Lower leg skin (tissue), 3 donors: ENCODE data around the gene INTS11.

Experiments used
- POLR2A ChIP-seq, 2 donors: fragments of 450-650 bp; IDR thresholded peaks; one replicate each; pipeline ENCODE4 v1.6.1; 2016 to 2017; ENCODE audit warnings: antibody characterized with exemption in 2 of 2, mild to moderate bottlenecking in 1 of 2, moderate library complexity in 1 of 2
- TF ChIP-seq, protein P1 (sequence below), 3 donors: fragments of 450-650 bp; IDR thresholded peaks; one replicate each; pipeline ENCODE4 v1.5.1; 2016; ENCODE audit warnings: antibody characterized with exemption in 3 of 3, mild to moderate bottlenecking in 3 of 3, moderate library complexity in 2 of 3

DNA sequence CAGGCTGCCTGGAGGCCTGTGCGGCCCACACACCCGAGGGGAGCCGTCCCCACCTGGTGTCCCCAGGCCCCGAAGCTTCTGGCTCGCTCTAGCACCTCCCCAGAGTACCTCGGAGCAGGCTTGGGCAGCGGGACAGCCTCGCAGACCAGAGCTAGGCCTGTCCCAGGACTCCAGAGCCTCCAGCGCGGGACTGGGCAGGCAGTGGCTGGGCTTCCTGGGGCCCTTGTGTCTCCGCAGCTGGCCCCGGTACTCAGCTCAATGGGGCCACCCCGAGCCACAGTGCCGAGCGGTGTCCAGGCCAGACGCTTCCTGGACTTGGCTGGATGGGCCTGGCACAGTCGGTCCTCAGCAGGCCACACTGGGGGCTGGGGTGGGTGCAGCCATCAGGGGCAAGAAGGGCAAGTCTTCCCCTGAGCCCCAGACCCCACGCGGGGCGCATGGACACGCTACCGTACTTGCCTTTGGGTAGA is 39.3 kb downstream of the INTS11 start:
- TF ChIP-seq, protein P1, sequence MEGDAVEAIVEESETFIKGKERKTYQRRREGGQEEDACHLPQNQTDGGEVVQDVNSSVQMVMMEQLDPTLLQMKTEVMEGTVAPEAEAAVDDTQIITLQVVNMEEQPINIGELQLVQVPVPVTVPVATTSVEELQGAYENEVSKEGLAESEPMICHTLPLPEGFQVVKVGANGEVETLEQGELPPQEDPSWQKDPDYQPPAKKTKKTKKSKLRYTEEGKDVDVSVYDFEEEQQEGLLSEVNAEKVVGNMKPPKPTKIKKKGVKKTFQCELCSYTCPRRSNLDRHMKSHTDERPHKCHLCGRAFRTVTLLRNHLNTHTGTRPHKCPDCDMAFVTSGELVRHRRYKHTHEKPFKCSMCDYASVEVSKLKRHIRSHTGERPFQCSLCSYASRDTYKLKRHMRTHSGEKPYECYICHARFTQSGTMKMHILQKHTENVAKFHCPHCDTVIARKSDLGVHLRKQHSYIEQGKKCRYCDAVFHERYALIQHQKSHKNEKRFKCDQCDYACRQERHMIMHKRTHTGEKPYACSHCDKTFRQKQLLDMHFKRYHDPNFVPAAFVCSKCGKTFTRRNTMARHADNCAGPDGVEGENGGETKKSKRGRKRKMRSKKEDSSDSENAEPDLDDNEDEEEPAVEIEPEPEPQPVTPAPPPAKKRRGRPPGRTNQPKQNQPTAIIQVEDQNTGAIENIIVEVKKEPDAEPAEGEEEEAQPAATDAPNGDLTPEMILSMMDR (IDR thresholded peaks at IDR 0.05), result no peak
- no peak for TF ChIP-seq POLR2A (IDR thresholded peaks at IDR 0.05)
